SU-DHL-6 (cell line): ENCODE data around the gene ADCY5.

Experiments
- H2AFZ ChIP-seq: fragments of 200-600 bp; sonication (generic); 2 replicates; pipeline ENCODE4 v1.6.1; 2014; ENCODE audit warnings: low read depth, mild to moderate bottlenecking, moderate library complexity, mixed read lengths, antibody characterized with exemption, low read length; ENCODE audit not compliant: severe bottlenecking
- H3F3A ChIP-seq: fragments of 200-600 bp; shearing (Covaris generic); 2 replicates; pipeline ENCODE4 v1.6.0; 2016; ENCODE audit warnings: antibody characterized with exemption, mild to moderate bottlenecking; ENCODE audit not compliant: insufficient read depth
- H3K27ac ChIP-seq: fragments of 200-600 bp; sonication (generic); 2 replicates; pipeline ENCODE4 v1.5.1; 2016; ENCODE audit warnings: low read depth, mild to moderate bottlenecking, low read length, moderate library complexity, mixed read lengths
- H3K27me3 ChIP-seq: fragments of 200-600 bp; sonication (generic), shearing (Covaris generic); 2 replicates; pipeline ENCODE4 v1.6.0; 2014; ENCODE audit warnings: mild to moderate bottlenecking, low read length
- H3K36me3 ChIP-seq: fragments of 200-600 bp; sonication (generic); 2 replicates; pipeline ENCODE4 v1.6.1; 2014; ENCODE audit warnings: mild to moderate bottlenecking, low read length, mixed read lengths
- H3K4me2 ChIP-seq: fragments of 300-600, 200-600 bp; shearing (Covaris generic), sonication (generic); 2 replicates; pipeline ENCODE4 v1.6.0; 2014; ENCODE audit warnings: low read length, low read depth, mild to moderate bottlenecking; ENCODE audit not compliant: poor library complexity, severe bottlenecking
- H3K4me3 ChIP-seq: fragments of 200-600 bp; sonication (generic); 2 replicates; pipeline ENCODE4 v1.5.1; 2014; ENCODE audit warnings: antibody characterized with exemption, low read length, mild to moderate bottlenecking, mixed read lengths; ENCODE audit not compliant: insufficient read depth, poor library complexity, severe bottlenecking
- H3K79me2 ChIP-seq: fragments of 200-600 bp; sonication (generic); 2 replicates; pipeline ENCODE4 v1.6.1; 2014; ENCODE audit warnings: mild to moderate bottlenecking, low read length, moderate library complexity; ENCODE audit not compliant: insufficient read depth
- H3K9ac ChIP-seq: fragments of 200-600 bp; sonication (generic); 2 replicates; pipeline ENCODE4 v1.7.0; 2014; ENCODE audit warnings: mild to moderate bottlenecking, low read length
- H3K9me2 ChIP-seq: fragments of 200-600 bp; sonication (generic); replicated peaks from 2 replicates; pipeline ENCODE4 v1.6.1; 2014; ENCODE audit warnings: low read length; ENCODE audit not compliant: insufficient read depth
- H3K9me3 ChIP-seq: fragments of 200-600 bp; sonication (generic); 2 replicates; pipeline ENCODE4 v1.6.1; 2014; ENCODE audit warnings: low read length, mixed read lengths; ENCODE audit not compliant: insufficient read depth
- H4K20me1 ChIP-seq: fragments of 200-600 bp; sonication (generic); 2 replicates; pipeline ENCODE4 v1.6.1; 2014; ENCODE audit warnings: low read depth, mild to moderate bottlenecking, antibody characterized with exemption, low read length, moderate library complexity, mixed read lengths
- CTCF ChIP-seq: fragments of 200-600 bp; sonication (generic); IDR thresholded peaks from one replicate; pipeline ENCODE4 v1.5.1; 2017; ENCODE audit warnings: antibody characterized with exemption, mild to moderate bottlenecking, low read length, moderate library complexity; ENCODE audit not compliant: insufficient read depth, poor library complexity, severe bottlenecking
- EZH2phosphoT487 ChIP-seq: fragments of 200-600 bp; sonication (generic), shearing (Covaris generic); conservative IDR thresholded peaks from 2 replicates; pipeline ENCODE4 v1.6.1; 2018; ENCODE audit warnings: mild to moderate bottlenecking, antibody characterized with exemption, low read length, moderate library complexity, mixed read lengths

Gene ADCY5

GRCh38 chr3:123267821-123268220 is 181.1 kb downstream of the ADCY5 start:
- Histone ChIP-seq H3K79me2 (no peaks in the 10 kb centered on the region), H3K36me3 (peaks cover 3% of the 10 kb centered on the region; the same call in 1 of the 2 replicates), H3K9me3 (no peaks in the 10 kb centered on the region), H3K27me3 (no peaks in the 10 kb centered on the region), H3K27ac (no peak overlapping the region), H4K20me1 (no peaks in the 10 kb centered on the region), H3K4me2 (no peak overlapping the region), H2AFZ (no peak overlapping the region), H3K9me2 (no peaks in the 10 kb centered on the region), H3K4me3 (no peak overlapping the region), H3K9ac (no peak overlapping the region), H3F3A (no peaks in the 10 kb centered on the region)
- TF ChIP-seq EZH2phosphoT487 (no peak), CTCF (no peak)

DNA sequence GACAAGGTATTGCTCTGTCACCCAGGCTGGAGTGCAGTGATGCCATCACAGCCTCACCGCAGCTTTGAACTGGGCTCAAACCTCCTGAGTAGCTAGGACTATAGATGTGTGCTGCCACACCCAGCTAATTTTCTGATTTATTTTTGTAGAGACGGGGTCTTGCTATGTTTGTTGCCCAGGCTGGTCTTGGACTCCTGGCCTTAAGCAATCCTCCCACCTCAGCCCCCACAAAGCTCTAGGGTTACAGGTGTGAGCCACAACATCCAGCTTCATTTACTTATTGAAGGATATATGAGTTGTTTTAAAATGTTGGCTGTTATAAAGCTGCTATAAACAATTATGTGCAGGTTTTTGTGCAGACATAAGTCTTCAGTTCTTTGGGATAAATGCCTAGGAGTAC is 184.9 kb downstream of the ADCY5 start:
- Histone ChIP-seq H3K4me3 (no peak overlapping the region), H3K36me3 (no peaks in the 10 kb centered on the region; the same call in 1 of the 2 replicates)
- no peak for TF ChIP-seq CTCF
- TF ChIP-seq EZH2phosphoT487: no peak

DNA sequence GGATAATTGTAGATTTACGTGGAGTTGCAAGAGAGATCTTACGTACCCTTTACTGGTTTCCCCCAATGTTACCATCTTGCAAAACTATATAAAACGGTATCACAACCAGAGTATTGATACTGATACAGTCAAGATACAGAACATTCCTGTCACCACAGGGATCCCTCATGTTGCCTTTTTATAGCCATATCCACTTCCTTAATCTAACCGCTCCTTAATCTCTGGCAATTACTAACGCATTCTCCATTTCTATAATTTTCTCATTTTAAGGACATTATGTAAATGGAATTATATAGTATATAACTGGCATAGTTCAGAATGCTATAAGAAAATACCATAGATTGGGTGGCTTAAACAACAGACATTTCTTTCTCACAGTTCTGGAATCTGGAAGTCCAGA is 186.0 kb downstream of the ADCY5 start:
- no peak overlapping the region for H3K4me2 ChIP-seq
- H3K9me3 ChIP-seq: no peaks in the 10 kb centered on the region
- H3K9me2 ChIP-seq: no peaks in the 10 kb centered on the region
- H3K36me3 ChIP-seq: no peaks in the 10 kb centered on the region; the same call in 1 of the 2 replicates
- H3K27ac ChIP-seq: no peak overlapping the region
- TF ChIP-seq CTCF (no peak), EZH2phosphoT487 (no peak)
- H3K79me2 ChIP-seq: no peaks in the 10 kb centered on the region
- H2AFZ ChIP-seq: no peak overlapping the region
- no peaks in the 10 kb centered on the region for H4K20me1 ChIP-seq
- H3K27me3 ChIP-seq: no peaks in the 10 kb centered on the region
- peaks cover 6% of the 10 kb centered on the region for H3F3A ChIP-seq
- no peak overlapping the region for H3K4me3 ChIP-seq
- no peak overlapping the region for H3K9ac ChIP-seq

More for the DNA sequence above, 184.9 kb downstream of the ADCY5 start:
- Histone ChIP-seq H3K79me2 (no peaks in the 10 kb centered on the region), H3K27me3 (no peaks in the 10 kb centered on the region), H4K20me1 (no peaks in the 10 kb centered on the region), H3K9me3 (no peaks in the 10 kb centered on the region), H3K9ac (no peak overlapping the region), H3K4me2 (no peak overlapping the region), H2AFZ (no peak overlapping the region), H3K27ac (no peak overlapping the region), H3F3A (no peaks in the 10 kb centered on the region), H3K9me2 (no peaks in the 10 kb centered on the region)
